Caco-2 (cell line): ENCODE data around the gene ATP8B3. TPM values are rescaled to one million over a fixed set of nuclear protein-coding genes. Genes with fewer than 3 reads are reported as not detected.
A peak's percentile ranks its signal among the peaks of the same experiment; 100 is the strongest.

Experiments used
- BruUV-seq: library from RNA; stranded (reverse); fragments of 400-500 nt; replicated peaks from 2 replicates; lab custom pipeline; 2021; lab: Mats Ljungman, UMichigan
- CTCF ChIA-PET: fragments of 300-600 bp; sonication (Branson Sonifier 250); formaldehyde crosslinking; loops from one replicate; lab custom pipeline; 2022; ENCODE audit warnings: antibody characterized with exemption; lab: Charles Lee
- POLR2A ChIA-PET: fragments of 300-600 bp; sonication (Branson Sonifier 250); formaldehyde crosslinking; loops from one replicate; lab custom pipeline; 2022; ENCODE audit warnings: antibody characterized with exemption; lab: Charles Lee
- DNase-seq, 2 experiments: peaks; one replicate each; pipeline versions ENCODE4 v3.0.0 to v3.0.0-alpha.2; 2020 to 2022
- H3K27me3 ChIP-seq: replicated peaks from 2 replicates; pipeline ENCODE4 v1.6.0; 2011; ENCODE audit warnings: low read length; ENCODE audit not compliant: control insufficient read depth, insufficient read depth
- H3K36me3 ChIP-seq: 2 replicates; pipeline ENCODE4 v1.5.1; 2011; ENCODE audit warnings: low read length; ENCODE audit not compliant: control insufficient read depth, insufficient read depth
- H3K4me1 ChIP-seq: fragments of 250-450 bp; sonication (Bioruptor Pico); 2 replicates; pipeline ENCODE4 v1.5.1; 2020; ENCODE audit warnings: mild to moderate bottlenecking
- H3K4me3 ChIP-seq: 2 replicates; pipeline ENCODE4 v1.5.1; 2011; ENCODE audit warnings: low read depth, mild to moderate bottlenecking, control low read depth, low read length
- H3K9me3 ChIP-seq: fragments of 250-450 bp; sonication (Bioruptor Pico); 2 replicates; pipeline ENCODE4 v1.5.1; 2020; ENCODE audit warnings: mild to moderate bottlenecking, moderate library complexity
- H3K27ac Mint-ChIP-seq: one replicate; pipeline ENCODE4 v1.8.0; 2022; ENCODE audit warnings: mixed read lengths; ENCODE audit not compliant: unreplicated experiment
- H3K27me3 Mint-ChIP-seq: one replicate; pipeline ENCODE4 v1.8.0; 2022; ENCODE audit warnings: mixed read lengths; ENCODE audit not compliant: insufficient read depth, unreplicated experiment
- H3K36me3 Mint-ChIP-seq: one replicate; pipeline ENCODE4 v1.8.0; 2022; ENCODE audit warnings: mild to moderate bottlenecking, mixed read lengths; ENCODE audit not compliant: insufficient read depth, unreplicated experiment
- H3K4me1 Mint-ChIP-seq: one replicate; pipeline ENCODE4 v1.8.0; 2022; ENCODE audit warnings: low read depth, mixed read lengths; ENCODE audit not compliant: unreplicated experiment
- H3K4me3 Mint-ChIP-seq: one replicate; pipeline ENCODE4 v1.8.0; 2022; ENCODE audit warnings: mild to moderate bottlenecking, moderate library complexity, mixed read lengths; ENCODE audit not compliant: unreplicated experiment
- H3K9me3 Mint-ChIP-seq: one replicate; pipeline ENCODE4 v1.8.0; 2022; ENCODE audit warnings: mixed read lengths; ENCODE audit not compliant: unreplicated experiment
- intact Hi-C: fragments of 100-400 bp; cut with micrococcal nuclease; formaldehyde crosslinking; loops from one replicate; pipeline ENCODE4 v1.10.0; 2022; ENCODE audit not compliant: unreplicated experiment
- total RNA-seq: library from RNA; stranded (reverse); gene quantifications from 2 replicates; pipeline ENCODE4 v1.2.3, GENCODE V29; 2022
- TF ChIP-seq, protein P1 (sequence below), 2 experiments: fragments of 200-600 bp in 1 of 2; IDR thresholded peaks; 1 replicate in 1 of 2; 2 replicates in 1 of 2; pipeline versions ENCODE4 v1.5.1 to v1.8.0; 2011 to 2022; ENCODE audit warnings: antibody characterized with exemption in 1 of 2, control low read depth in 1 of 2, inconsistent platforms in 1 of 2, low read depth in 1 of 2, low read length in 1 of 2, mild to moderate bottlenecking in 1 of 2, moderate library complexity in 1 of 2; ENCODE audit not compliant: insufficient read depth in 1 of 2, severe bottlenecking in 1 of 2, unreplicated experiment in 1 of 2

The ATP8B3 gene
- total RNA-seq, 1 experiment from 2014 or later, result 0.45 TPM

DNA sequence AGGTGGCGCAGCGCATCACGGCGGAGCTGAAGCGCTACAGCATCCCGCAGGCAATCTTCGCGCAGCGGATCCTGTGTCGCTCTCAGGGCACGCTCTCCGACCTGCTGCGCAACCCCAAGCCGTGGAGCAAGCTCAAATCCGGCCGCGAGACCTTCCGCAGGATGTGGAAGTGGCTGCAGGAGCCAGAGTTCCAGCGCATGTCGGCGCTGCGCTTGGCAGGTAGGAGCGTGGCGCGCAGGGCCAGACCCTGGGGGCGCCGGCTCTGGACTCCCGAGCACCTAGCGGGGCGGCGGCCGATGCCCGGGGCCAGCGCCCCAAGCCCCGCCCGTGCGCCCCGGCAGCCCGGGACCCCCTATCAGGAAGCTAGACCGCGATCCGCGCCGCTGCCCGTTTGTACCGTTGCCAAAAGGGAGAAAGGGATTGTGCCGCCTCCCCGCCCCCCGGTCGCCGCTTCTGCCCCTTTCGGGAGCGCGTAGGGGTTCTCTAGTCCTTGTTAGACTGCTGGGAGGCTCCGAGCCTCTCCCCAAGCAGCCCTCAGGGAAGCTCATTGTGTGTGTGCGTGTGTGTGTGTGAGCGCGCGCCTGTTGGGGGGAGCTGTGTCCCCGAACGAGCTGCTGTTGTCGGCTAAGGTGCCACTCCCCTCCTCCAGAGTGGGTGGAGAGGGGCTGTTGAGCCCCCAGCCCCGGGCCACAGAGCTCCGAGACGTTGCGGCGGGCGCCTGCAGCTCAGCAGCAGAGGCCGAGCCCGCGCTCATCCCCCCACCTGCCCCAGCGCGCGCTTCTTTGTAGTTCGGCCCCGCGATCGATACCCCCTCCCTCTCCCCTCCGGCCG, 57.2 kb downstream of the ATP8B3 start:
- H3K4me3 Mint-ChIP-seq, result peak overlapping the region; percentile 57
- peaks cover 3% of the 10 kb centered on the region; the same call in 1 of the 2 replicates for H3K4me1 ChIP-seq
- TF ChIP-seq, protein P1, sequence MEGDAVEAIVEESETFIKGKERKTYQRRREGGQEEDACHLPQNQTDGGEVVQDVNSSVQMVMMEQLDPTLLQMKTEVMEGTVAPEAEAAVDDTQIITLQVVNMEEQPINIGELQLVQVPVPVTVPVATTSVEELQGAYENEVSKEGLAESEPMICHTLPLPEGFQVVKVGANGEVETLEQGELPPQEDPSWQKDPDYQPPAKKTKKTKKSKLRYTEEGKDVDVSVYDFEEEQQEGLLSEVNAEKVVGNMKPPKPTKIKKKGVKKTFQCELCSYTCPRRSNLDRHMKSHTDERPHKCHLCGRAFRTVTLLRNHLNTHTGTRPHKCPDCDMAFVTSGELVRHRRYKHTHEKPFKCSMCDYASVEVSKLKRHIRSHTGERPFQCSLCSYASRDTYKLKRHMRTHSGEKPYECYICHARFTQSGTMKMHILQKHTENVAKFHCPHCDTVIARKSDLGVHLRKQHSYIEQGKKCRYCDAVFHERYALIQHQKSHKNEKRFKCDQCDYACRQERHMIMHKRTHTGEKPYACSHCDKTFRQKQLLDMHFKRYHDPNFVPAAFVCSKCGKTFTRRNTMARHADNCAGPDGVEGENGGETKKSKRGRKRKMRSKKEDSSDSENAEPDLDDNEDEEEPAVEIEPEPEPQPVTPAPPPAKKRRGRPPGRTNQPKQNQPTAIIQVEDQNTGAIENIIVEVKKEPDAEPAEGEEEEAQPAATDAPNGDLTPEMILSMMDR (IDR thresholded peaks at IDR 0.05; ENCODE audit: insufficient read depth in 1 of 2, low read depth in 1 of 2, low read length in 1 of 2, severe bottlenecking in 1 of 2, unreplicated experiment in 1 of 2), result no peak
- no peaks in the 10 kb centered on the region for H3K36me3 ChIP-seq
- H3K4me3 ChIP-seq, result no peak overlapping the region
- H3K36me3 Mint-ChIP-seq, result peaks cover 6% of the 10 kb centered on the region
- no peaks in the 10 kb centered on the region for H3K9me3 ChIP-seq
- H3K9me3 Mint-ChIP-seq, result no peaks in the 10 kb centered on the region
- CTCF ChIA-PET, result no interaction called here
- no peak overlapping the region for H3K27ac Mint-ChIP-seq
- H3K27me3 ChIP-seq, result peaks cover 5% of the 10 kb centered on the region
- POLR2A ChIA-PET, result no interaction called here
- peaks cover 7% of the 10 kb centered on the region for H3K4me1 Mint-ChIP-seq
- BruUV-seq, result no TSS peak
- peaks cover 34% of the 10 kb centered on the region for H3K27me3 Mint-ChIP-seq
- intact Hi-C loops, result no loop called here
- DNase-seq, result no peak

DNA sequence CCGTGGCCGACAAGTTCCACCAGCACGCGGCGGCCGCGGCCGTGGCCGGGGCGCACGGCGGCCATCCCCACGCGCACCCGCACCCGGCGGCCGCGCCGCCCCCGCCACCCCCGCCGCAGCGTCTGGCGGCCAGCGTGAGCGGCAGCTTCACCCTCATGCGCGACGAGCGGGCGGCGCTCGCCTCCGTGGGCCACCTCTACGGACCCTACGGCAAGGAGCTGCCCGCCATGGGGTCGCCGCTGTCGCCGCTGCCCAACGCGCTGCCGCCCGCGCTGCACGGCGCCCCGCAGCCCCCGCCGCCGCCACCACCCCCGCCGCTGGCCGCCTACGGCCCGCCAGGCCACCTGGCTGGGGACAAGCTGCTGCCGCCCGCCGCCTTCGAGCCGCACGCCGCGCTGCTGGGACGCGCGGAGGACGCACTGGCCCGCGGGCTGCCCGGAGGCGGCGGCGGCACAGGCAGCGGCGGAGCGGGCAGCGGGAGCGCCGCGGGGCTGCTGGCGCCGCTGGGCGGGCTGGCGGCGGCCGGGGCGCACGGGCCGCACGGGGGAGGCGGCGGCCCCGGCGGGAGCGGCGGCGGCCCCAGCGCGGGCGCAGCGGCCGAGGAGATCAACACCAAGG, 57.9 kb downstream of the ATP8B3 start:
- intact Hi-C loops, result no loop called here

More for the DNA sequence above, 57.9 kb downstream of the ATP8B3 start:
- Mint-ChIP-seq H3K27me3 (peaks cover 34% of the 10 kb centered on the region), H3K4me1 (peaks cover 7% of the 10 kb centered on the region), H3K36me3 (peaks cover 6% of the 10 kb centered on the region), H3K9me3 (no peaks in the 10 kb centered on the region), H3K4me3 (no peak overlapping the region), H3K27ac (no peak overlapping the region)
- DNase-seq, result no peak
- Histone ChIP-seq H3K9me3 (no peaks in the 10 kb centered on the region), H3K27me3 (peaks cover 8% of the 10 kb centered on the region), H3K4me1 (peaks cover 10% of the 10 kb centered on the region; the same call in 1 of the 2 replicates), H3K4me3 (no peak overlapping the region), H3K36me3 (no peaks in the 10 kb centered on the region)
- TF ChIP-seq, protein P1 (IDR thresholded peaks at IDR 0.05; ENCODE audit: insufficient read depth in 1 of 2, low read depth in 1 of 2, low read length in 1 of 2, severe bottlenecking in 1 of 2, unreplicated experiment in 1 of 2), result no peak
- ChIA-PET POLR2A (no interaction called here), CTCF (interaction anchor here (0.6 kb wide), 1 partner anchor 29 kb away, joined by 3 read pairs; no protein-coding TSS in a partner anchor)
- no TSS peak for BruUV-seq
